Neural progenitor cell (in vitro differentiated cells): ENCODE results near the gene PRKX.

Source experiments
- EZH2 ChIP-seq: fragments of 200-600 bp; sonication (generic); IDR thresholded peaks from 2 replicates; pipeline ENCODE4 v1.6.1; 2017; ENCODE audit warnings: antibody characterized with exemption, mild to moderate bottlenecking, moderate library complexity
- EZH2phosphoT487 ChIP-seq: fragments of 200-600 bp; sonication (generic); IDR thresholded peaks from 2 replicates; pipeline ENCODE4 v1.6.1; 2017; ENCODE audit warnings: antibody characterized with exemption
- TF ChIP-seq, protein P1 (sequence below): fragments of 200-600 bp; sonication (generic); IDR thresholded peaks from 2 replicates; pipeline ENCODE4 v1.5.1; 2017; ENCODE audit warnings: antibody characterized with exemption, mild to moderate bottlenecking

DNA sequence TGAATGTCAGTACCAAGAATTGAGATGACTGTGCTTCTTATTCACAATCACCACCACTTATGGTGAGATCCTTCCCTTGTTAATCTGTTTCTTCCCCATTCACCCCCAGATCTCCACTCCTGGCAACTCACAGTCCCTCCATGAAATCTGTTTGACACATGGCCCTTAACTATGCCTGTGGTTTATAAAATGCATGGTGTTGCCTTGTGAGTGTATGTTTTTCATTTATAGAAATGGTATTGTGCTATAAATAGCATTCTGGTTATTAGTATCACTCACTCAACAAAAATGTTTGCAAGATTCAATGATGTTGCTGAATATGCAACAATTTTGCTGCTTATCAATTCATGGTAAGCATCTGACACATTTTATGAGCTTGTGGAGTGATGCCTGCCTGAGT, 131.0 kb downstream of the PRKX start:
- TF ChIP-seq, protein P1, sequence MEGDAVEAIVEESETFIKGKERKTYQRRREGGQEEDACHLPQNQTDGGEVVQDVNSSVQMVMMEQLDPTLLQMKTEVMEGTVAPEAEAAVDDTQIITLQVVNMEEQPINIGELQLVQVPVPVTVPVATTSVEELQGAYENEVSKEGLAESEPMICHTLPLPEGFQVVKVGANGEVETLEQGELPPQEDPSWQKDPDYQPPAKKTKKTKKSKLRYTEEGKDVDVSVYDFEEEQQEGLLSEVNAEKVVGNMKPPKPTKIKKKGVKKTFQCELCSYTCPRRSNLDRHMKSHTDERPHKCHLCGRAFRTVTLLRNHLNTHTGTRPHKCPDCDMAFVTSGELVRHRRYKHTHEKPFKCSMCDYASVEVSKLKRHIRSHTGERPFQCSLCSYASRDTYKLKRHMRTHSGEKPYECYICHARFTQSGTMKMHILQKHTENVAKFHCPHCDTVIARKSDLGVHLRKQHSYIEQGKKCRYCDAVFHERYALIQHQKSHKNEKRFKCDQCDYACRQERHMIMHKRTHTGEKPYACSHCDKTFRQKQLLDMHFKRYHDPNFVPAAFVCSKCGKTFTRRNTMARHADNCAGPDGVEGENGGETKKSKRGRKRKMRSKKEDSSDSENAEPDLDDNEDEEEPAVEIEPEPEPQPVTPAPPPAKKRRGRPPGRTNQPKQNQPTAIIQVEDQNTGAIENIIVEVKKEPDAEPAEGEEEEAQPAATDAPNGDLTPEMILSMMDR: no peak
- TF ChIP-seq EZH2 (no peak), EZH2phosphoT487 (no peak)
